GM19438 (cell line): ENCODE data around the gene SLC44A3.

Experiments
- ATAC-seq: cut with Tn5 transposase; IDR thresholded peaks from one replicate; pipeline ENCODE4 v1.9.1; 2021; ENCODE audit warnings: low read depth; ENCODE audit not compliant: unreplicated experiment

The SLC44A3 gene

DNA sequence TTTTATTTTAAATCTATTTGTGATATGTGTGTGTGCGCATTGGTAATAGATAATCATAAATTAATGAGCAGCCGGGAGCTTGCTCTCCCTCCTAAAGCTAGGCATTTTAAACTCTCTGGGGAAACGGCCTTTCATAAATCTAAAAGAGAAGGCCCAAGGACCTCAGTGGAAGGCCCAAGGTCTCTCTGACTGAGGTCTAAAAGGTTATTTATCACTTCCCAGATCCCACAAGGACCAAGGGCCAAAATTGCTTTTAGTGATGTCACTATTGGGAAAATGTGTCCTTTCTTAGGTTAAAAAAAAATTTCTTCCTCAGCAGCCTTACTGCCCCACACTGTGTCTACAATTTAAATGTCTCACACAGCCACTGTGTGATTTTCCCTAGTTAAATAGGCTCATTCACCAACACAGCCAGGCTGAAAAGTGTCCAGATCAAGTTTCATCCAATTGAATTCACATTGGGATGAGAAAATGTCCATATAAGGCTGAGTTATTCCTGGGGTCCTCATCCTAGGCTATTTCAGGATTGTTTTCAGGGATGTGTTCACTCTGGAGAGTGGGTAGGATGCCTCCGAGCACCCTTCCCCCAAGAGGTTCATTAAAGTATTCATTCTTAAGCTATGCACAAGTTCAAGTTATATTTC is 46.1 kb downstream of the SLC44A3 start:
- no peak for ATAC-seq

DNA sequence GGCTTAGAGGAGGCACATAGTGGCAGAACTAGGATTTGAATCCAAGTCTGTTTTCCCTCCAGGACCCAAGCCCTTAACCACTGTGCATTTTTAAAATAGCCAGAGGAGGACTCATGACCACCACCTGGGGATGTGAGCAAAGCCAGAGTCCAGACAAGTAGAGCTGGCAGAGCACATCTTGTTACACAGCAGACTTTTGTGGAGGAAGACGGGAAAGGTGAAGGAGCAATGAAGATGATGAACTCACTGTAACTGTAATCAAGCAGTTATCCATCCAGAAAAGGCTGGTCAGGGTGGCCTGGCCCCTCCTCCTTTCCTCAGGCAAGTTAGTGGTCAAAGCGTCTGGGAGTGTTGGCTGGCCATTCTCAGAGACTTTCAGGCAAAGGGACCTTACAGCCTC is 50.9 kb downstream of the SLC44A3 start:
- ATAC-seq: no peak

DNA sequence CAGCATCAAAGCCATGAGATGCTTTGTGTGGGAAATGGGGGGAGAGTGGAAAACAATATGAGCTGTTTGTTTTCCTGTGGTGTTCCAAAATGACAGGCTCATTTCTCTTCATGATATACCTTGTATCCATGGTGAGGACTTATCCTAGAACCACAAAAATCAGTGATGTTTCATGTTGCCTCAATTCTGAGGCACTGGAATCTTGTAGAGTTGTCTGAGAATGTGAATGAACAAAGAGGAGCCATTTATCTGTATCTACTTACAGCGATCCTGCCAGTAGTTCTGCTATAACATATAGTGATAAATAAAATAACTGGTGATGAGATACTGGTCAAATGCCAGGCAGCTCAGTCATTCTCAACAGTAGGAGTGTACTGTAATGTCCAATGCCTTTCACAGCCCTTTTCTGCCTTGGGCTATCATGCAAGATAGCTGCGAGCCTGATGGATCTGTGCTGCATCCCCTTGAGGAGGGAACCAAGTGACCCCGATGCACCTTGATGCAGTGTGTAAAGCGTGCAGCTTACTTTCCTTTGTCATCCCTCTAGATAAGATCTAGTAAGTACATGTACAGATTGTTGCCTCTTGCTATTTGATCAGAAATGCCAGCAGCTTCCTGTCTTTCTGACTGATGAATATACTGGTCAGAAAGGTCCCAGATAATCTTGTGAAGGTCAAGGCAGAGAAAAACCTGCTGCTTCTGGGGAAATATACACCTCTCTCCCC is 52.8 kb downstream of the SLC44A3 start:
- no peak for ATAC-seq

DNA sequence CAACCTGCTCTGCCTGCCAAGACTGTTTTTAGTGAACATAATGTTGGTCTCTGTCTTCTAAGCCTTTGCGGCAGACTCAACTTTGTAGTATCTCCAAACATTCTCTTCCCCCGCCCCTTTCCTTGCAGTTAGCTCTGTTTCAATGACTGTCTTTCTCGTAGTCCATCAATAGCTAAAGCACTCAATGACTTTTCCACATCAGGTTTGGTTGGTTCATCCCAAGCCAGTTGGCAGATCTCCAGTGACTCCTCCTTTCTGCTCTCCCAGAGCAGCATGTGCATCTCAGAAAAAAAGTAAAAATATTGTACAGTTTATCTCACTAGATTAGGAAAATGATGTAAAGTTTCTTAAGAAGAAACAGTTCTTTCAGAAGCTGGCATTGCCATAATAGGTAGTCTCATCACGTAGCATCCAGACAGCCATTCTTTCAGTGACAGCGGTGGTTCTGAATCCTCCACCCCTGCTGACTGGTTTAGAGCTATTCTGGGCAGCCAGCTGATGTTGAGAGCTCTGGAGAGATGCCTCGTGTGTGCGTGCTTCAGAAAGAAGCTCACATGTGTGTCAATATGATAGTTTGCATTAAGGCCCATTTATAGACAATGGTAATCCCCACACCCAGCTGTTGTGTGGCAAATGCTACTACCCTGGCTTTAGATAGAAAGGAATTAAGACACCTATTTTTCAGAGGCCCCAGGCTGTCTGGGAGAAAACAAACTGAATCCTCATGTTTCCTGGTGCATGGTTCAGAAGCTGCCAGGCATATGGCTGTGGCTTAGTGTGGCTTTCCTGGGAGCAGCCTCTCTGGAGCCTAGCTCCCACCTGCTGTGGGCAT is 53.6 kb downstream of the SLC44A3 start:
- no peak for ATAC-seq

DNA sequence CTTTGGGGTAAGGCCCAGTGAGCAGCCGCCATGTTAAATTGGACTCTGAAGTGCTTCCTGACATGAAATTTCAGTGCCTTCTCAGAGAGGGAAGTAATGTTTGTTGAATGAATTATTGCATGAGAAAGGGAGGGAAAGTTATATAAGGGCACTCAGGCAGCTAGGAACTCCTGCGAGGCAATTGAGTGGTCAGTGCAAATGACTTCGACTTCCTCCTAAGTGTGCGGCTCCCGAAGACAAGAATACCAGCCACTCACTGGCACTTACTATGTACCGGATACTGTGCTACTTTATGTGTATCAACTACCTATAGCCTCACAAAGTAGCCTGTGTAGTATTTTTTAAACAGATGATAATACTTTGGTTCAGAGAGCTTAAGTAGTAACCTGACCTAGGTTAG is 54.3 kb downstream of the SLC44A3 start:
- ATAC-seq: no peak

DNA sequence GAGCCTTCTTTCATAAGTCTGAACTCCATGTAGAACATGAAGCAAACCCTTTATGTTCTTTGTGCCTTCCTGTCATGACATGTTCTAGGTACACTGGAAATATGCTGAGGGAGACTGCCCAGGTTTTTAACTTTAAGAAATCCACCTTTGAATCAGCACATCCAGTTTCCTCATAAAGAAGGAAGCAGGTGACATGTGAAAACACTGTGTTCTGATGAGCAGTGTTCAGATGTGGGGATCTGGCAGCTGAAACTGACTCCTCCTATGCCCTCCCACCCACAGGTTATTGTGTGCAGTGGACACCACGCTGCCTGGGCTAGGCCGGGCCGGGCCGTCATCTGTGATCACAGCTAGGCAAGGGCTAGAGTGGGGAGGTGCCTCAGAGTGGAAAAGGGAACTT is 55.6 kb downstream of the SLC44A3 start:
- ATAC-seq: no peak

DNA sequence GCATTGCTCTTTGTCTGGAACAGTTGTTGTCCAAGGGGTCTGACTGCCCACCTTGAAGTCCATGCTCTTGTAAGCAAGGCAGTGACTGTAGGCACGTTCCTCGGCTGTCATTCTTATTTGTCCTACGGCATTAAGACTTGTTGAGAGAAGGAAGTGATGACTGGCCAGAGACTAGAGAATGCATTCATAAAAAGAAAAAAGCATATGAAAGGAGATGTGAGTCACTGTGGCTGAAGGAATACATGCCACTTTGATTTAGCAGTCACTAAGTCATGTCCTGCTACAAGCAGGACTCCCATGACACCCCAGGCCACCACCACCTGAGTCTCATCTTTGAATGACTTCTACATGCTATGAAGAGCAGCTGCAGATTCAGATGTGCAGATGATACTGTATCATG is 56.2 kb downstream of the SLC44A3 start:
- no peak for ATAC-seq

DNA sequence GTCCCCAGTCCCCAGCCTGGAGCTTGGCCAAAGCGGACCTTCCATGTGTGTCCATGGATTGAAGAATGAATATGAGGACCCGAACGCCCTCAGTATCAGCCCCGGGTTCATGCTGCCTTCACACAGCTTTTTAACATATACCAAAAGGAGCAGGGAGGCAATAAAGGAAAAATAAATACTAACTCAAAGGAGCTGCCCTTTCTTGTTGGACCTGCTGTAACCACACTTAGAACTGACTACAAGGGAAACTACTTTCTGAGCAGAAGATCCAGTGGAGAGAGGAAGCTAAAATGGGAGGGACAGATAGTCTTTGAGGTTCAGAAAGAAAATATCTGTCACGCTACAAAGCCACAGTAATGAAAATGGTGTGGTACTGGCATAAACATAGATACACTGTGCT is 58.2 kb downstream of the SLC44A3 start:
- no peak for ATAC-seq

DNA sequence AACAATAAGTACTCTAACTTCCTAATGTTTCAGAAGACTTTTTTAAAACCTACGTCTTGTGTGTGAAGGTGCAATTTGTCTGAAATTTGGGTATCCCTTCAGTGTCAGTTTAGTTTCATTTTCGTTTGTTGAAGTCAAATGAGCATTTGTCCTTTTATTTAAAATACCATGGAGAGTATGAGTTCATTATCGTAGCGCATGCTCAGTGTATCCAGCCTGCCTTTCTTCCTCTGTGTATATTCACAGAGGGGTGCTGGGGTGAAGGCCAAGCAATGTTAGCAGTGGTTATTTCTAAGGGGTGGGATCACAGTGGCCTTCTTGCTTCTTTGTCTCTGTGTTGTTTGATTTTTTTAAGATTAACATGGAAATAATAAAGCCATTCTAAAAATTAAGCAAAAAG is 63.5 kb downstream of the SLC44A3 start:
- ATAC-seq: no peak

DNA sequence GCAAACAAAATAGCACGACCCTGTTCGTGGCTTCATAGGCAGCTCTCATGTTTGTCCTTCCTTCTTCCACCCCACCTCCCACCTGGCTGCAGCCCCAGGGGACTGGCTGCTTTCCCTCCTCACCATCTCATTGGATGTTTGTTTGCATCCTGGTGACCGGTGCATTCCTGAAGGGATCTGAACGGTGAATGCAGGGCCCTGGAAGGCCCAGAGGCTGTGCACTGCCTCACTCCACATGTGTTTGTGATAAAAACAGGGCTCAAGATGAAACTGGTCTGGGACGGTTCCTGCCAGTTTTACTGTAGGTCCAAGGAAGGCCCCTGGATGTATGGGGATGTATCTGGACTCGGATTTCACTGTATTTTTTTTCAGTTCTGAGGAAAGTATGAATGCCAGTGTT is 63.9 kb downstream of the SLC44A3 start:
- no peak for ATAC-seq

DNA sequence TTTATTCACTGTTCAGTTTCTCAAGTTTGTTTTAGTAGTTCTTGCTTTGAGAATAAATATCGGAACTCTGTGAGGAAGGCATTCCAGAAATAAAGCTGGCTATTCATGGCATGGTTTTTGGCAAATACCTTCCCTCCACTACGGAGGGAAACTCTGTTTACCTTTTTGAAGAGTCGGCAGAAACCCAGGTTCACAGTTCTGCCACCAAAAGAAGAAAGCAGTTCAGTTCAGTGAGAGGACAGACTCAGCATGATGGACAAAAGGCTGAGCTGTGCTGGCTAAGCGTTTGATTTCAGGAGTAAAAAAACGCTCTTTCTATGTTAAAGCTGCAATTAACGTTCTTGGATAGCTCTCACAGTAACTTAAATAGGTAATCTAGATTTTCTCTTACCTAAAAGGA is 64.3 kb downstream of the SLC44A3 start:
- ATAC-seq: no peak

DNA sequence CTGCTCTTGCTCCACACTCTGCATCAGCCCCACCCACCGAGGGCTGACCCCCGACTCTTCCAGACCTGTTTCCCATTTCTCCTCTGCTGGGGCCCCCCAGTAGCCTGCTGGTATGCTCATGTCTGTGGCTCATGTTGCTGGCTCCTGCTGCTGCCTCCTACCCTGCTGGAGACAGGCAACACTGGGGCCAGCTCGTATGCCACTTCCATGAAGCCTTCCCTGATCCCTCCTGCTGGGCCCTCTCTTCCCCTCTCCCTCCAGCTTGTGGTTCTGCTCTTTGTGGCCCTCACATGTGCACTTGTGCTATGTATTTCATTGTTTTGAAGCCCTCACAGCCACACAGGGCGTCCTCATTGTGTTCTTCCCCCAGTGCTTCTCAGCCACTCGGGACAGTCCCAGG is 66.2 kb downstream of the SLC44A3 start:
- ATAC-seq: no peak

DNA sequence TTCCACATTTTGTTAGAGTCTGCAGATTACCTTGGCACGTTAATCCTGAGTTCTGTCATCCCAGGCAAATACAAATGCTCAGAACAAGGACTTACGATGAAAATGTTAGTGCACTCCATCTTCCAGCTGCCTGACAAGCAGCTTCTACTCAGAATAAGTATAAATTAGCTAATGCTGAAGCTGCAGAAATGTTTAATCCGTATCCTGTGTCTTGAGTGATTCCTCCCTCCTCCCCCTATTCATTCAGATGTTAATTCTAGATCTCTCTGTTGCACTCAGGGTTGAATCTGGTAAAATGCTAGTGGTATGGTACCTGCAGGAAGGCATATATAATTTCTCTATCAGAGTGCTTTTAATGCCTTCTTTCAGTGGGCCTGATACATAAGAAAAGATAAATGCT is 66.9 kb downstream of the SLC44A3 start:
- ATAC-seq: no peak

DNA sequence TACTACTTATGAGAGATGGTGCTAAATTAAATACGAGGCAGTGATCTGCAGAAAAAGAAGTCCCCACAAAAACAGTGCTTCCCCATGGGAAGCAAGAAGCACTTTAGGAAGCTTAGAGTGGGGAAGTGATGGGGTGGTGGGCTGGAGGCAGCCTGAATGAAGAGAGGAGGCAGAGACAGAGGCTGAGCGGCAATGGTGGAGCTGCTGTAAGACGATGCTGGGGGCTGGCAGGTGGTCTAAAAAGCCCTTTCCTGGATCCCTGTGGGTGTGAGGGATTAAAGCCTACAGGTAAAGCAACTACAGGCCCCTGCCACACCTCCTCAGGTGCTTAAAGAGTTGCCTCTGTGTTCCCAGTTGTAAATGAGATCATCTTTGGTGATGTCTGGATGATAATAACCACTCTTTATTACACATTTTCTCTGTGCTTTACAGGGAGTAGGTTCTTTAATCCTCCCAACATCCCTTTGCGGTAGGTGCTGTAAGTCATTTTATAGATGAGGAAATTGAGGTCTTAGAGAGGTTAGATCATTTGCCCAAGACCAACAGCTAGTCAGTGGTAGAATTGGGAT is 67.5 kb downstream of the SLC44A3 start:
- no peak for ATAC-seq

DNA sequence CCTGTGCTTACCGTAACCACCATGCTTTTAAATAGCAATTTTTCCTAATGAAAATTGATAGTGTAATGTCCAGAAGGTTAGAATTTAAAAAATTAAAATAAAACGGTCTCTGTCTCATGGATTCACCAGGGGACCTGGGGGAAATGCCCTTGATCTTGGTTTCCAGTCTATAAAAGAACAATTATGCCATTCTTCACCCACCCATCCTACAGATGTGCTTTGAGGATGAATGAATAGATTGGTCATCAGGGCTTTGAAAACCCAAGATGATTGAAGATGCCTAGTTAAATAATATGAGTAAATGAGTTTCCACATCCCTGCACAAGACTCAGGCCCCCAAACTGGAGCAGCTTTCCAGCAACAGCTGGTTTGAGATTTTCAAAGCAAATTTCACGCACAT is 68.0 kb downstream of the SLC44A3 start:
- no peak for ATAC-seq

DNA sequence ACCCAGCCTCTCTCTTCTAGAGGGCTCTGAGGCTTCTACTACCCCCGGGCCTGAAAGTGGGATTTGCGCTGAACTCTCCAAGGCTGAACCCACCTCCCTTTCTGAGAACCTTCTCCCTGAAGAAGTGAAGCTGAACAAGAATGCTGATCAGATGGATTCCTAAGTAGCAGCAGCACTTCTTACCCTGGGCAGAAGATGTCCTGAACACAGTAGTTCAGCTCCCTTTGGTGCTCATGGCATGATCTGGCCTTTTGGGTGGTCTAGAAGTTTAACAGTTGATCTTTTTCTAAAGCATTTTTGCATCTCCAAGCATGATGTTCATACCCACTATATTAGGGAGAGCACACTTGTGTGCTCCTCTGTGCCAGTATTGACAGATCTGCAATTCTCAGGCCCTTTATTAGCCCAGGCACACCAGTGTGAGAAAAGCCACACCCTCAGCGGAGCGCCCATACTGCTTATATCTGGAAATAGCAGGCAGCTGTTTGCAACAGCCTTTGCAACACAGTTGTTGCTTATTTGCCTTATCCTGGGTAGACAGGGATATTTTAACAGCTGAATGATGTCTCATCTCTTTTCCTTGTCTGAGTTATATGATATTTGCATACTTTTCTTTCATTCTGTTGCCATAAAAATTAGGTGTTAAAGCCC is 72.6 kb downstream of the SLC44A3 start:
- no peak for ATAC-seq

DNA sequence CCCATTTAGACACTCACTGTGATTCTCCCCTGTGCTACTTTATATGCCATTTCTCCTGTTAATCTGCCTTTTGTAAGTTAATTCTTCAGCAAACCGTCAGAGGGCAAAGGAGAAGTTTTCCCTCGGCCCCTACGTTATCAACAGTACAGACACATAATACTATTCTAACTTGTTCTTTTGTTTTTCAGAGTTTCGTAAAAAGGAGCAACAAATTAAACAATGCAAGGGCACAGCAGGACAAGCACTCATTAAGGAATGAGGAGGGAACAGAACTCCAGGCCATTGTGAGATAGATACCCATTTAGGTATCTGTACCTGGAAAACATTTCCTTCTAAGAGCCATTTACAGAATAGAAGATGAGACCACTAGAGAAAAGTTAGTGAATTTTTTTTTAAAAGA is 74.5 kb downstream of the SLC44A3 start:
- ATAC-seq: no peak

DNA sequence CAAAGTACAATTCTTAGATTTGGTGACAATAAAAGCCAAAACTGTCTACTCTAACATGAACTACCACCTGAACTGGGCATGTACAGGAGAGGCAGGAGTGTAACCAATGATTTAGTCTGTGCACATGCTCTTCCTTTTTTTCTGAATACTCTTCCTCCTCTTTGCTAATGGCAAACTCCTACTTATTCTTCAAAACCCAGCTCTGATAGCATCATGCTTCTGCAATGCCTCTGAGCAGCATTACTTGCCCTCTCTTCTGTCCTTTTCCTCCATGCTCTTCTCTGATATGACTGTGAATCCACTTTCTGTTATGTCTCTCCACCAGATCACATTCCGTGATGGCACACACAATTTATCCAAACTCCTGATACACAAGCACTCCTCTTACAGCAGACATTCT is 75.4 kb downstream of the SLC44A3 start:
- ATAC-seq: no peak

DNA sequence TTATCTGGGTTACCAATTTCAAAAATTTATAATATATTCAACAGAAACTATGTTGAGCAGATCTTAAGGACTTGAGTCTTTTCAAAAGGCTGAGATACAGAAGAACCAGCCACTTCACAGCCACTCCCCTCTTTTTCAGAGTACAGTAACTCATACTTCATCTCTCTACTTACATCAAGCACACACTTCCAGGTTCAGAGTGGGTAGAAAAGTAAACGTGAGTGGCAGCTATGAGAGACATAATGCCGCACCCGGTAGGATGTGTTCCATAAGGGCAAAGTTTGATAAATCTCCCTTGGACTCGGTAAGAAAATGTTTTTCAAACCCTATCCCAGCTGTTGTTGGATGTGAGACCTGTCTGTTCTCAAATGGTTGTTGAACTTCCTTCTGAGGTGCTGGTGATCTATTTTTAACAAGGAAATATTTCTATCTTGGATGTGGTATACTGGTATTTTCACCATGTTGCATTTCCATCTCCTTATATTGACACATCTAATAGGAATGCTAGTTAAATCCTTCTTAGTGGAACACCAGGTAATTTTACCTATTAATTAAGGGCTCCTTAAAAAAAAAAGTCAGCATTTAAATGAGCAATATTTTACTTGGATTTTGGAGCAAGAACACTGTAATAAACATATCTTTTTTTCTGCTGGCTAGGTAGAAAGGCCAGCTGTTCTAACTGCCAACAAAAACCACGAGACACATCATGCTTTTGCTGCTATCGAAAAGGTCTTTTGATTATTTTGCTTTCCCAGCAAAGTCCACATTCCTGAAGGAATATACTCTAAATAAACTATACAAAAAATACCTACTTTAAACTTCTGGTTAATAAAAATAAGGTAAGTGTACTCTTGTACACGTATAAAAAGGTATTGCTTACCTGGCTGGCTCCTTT is 78.6 kb downstream of the SLC44A3 start:
- ATAC-seq: no peak

DNA sequence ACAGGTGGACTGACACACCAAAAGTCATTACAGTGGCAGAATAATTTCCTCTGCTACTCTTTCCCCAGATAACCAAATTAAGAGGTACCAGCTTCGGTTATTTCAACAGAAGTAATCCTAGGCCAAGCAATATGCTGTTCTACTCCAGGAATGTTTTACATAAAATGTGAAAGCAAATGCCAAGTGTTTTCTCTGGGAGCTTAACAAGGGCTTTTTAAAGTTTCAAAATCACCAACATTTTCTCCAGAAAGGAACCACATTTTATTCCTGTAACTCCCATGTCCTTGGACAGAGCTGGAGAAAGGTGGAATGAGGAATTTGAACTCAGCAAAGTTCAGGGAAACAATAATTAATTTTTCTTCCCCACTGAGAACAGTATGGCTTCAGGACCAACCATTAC is 79.6 kb downstream of the SLC44A3 start:
- ATAC-seq: no peak
